ENCODE measurements around the gene GLI3.

GLI3 gene

DNA sequence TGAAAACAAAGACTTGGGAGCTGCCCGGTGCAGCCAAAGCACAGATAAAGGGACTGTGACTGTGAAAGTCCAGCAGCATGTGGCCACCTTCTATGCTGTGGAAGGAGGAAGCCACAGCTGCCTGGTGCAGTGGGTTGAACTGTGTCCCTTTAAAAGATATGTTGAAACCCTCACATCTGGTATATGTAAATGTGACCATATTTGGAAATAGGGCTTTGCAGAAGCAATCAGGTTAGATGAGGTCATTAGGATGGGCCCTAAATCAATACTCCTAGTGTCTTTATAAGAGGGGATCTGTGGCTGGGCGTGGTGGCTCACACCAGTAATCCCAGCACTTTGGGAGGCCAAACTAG, 136.9 kb downstream of the GLI3 start:
- Histone ChIP-seq H3K4me3 (replicated peaks; ENCODE audit: low read depth, low read length) (no peak overlapping the region), H3K27me3 (replicated peaks; ENCODE audit: control insufficient read depth, insufficient read depth, low read length) (no peaks in the 10 kb centered on the region; the same call in 1 of the 2 replicates), H3K36me3 (ENCODE audit: control insufficient read depth, insufficient read depth, low read length) (no peaks in the 10 kb centered on the region)
- TF ChIP-seq CTCF (IDR thresholded peaks at IDR 0.05; ENCODE audit: insufficient read depth, low read length, poor library complexity, severe bottlenecking), result no peak
- no peak for DNase-seq (ENCODE audit: extremely low read depth, insufficient read length)

DNA sequence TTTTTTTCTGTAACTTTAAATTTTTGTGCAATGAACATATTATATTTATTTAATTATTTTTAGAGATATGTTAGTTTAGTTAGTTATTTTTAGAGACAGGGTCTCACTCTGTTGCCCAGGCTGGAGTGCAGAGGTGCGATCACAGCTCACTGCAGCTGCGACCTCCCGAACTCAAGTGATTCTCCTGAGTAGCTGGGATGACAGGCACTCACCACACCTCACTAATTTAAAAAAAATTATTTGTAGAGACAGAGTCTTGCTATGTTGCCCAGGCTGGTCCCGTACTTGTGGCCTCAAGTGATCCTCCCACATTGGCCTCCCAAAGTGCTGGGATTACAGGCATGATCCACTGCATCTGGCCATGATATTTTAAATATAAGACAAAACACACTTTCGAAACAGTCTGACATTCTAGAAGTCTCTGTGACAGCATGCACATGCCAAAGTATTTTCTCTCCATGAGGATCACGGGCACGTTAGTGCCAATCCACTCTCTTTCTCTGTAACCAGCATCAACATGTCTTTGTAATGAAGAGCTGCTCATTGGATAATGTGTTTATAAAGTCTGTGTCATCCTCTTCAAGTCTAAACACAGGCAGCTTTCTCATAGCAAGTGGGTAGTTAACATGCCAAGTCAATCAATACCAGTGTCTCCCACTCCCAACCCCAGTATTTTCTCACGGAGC, 137.4 kb downstream of the GLI3 start:
- DNase-seq (ENCODE audit: extremely low read depth, insufficient read length), result no peak
- no peak for TF ChIP-seq CTCF (IDR thresholded peaks at IDR 0.05; ENCODE audit: insufficient read depth, low read length, poor library complexity, severe bottlenecking)
- Histone ChIP-seq H3K27me3 (replicated peaks; ENCODE audit: control insufficient read depth, insufficient read depth, low read length) (no peaks in the 10 kb centered on the region; the same call in 1 of the 2 replicates), H3K4me3 (replicated peaks; ENCODE audit: low read depth, low read length) (no peak overlapping the region), H3K36me3 (ENCODE audit: control insufficient read depth, insufficient read depth, low read length) (no peaks in the 10 kb centered on the region)

- TF ChIP-seq CTCF (IDR thresholded peaks at IDR 0.05; ENCODE audit: insufficient read depth, low read length, poor library complexity, severe bottlenecking), result no peak
- no peak for DNase-seq (ENCODE audit: extremely low read depth, insufficient read length)
- Histone ChIP-seq H3K36me3 (ENCODE audit: control insufficient read depth, insufficient read depth, low read length) (no peaks in the 10 kb centered on the region), H3K4me3 (replicated peaks; ENCODE audit: low read depth, low read length) (no peak overlapping the region), H3K27me3 (replicated peaks; ENCODE audit: control insufficient read depth, insufficient read depth, low read length) (no peaks in the 10 kb centered on the region; the same call in 1 of the 2 replicates)
These were observed 137.9 kb downstream of the GLI3 start for GRCh38 chr7:42099066-42099465.

- peak; percentile 1 for TF ChIP-seq CTCF (IDR thresholded peaks at IDR 0.05; ENCODE audit: insufficient read depth, low read length, poor library complexity, severe bottlenecking)
- no peak for DNase-seq (ENCODE audit: extremely low read depth, insufficient read length)
- no peaks in the 10 kb centered on the region; the same call in 1 of the 2 replicates for H3K27me3 ChIP-seq (replicated peaks; ENCODE audit: control insufficient read depth, insufficient read depth, low read length)
These were observed 139.3 kb downstream of the GLI3 start for GRCh38 chr7:42097752-42098151.

DNA sequence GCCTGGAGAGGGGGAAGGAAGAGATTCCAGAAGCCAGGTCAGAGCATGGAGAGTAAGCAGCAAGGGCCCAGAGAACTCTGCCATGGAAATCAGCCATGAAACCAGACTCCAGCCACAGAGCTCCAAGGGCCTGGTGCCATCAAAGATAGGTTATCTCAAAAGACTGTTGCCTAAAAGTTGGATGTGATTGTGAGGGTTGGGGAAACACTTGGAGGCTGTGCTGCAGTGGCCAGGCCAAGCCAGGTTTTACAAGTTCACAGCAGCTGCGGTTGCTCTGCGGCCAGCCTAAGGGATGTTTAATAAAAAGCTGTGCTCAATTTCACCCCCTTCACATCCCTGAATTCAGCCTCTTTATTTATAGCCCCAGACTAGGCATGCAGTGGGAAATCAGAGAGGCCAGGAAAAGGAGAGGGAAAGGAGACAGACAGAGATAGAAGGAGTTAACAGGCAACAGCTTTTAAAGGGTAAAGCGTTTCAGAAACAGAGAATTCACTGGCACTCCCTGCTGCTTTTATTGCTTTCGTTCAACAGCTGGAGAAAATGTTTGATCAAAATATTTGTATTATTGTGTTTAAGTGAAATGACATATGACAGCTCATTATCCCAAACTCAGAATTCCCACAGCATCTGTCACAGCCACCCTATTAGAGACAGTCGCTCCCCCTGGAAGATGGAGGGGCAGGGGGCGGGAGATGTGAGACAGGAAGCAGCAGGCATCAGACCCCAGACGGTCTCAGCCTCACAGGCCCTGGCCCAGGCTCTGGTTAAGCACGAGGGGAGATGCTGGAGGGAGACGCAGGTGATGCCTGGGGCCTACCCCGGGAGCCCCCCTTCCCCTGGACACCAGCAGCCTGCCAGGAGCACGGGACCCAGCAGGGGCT, 140.1 kb downstream of the GLI3 start:
- no peak for DNase-seq (ENCODE audit: extremely low read depth, insufficient read length)
- Histone ChIP-seq H3K4me3 (replicated peaks; ENCODE audit: low read depth, low read length) (no peak overlapping the region), H3K27me3 (replicated peaks; ENCODE audit: control insufficient read depth, insufficient read depth, low read length) (no peaks in the 10 kb centered on the region; the same call in 1 of the 2 replicates), H3K36me3 (ENCODE audit: control insufficient read depth, insufficient read depth, low read length) (no peaks in the 10 kb centered on the region)
- TF ChIP-seq CTCF (IDR thresholded peaks at IDR 0.05; ENCODE audit: insufficient read depth, low read length, poor library complexity, severe bottlenecking), result no peak

More at GRCh38 chr7:42097752-42098151, 139.3 kb downstream of the GLI3 start:
- no peak overlapping the region for H3K4me3 ChIP-seq (replicated peaks; ENCODE audit: low read depth, low read length)
- H3K36me3 ChIP-seq (ENCODE audit: control insufficient read depth, insufficient read depth, low read length), result no peaks in the 10 kb centered on the region

All from GM06990 (cell line).